HepG2 (cell line): ENCODE measurements around the gene ACTN3. TPM values are rescaled to one million over a fixed set of nuclear protein-coding genes. Genes with fewer than 3 reads are reported as not detected.

Experiments used
- HNF4A ChIP-seq: sonication (generic); formaldehyde crosslinking; IDR thresholded peaks from 2 replicates; pipeline ENCODE4 v1.4.0; 2020; ENCODE audit warnings: missing genetic modification reagents
- HNF4G ChIP-seq, 2 experiments: sonication (generic) in 1 of 2; formaldehyde crosslinking in 1 of 2; IDR thresholded peaks; 2 replicates each; pipeline versions ENCODE4 v1.4.0 to v1.6.1; 2011 to 2020; ENCODE audit warnings: borderline replicate concordance in 2 of 2, low read depth in 2 of 2, mild to moderate bottlenecking in 2 of 2, low read length in 1 of 2, missing genetic modification reagents in 1 of 2, moderate library complexity in 1 of 2
- HOXA7 ChIP-seq: sonication (generic); formaldehyde crosslinking; IDR thresholded peaks from 2 replicates; pipeline ENCODE4 v1.8.1; 2022; ENCODE audit warnings: mild to moderate bottlenecking, missing genetic modification reagents, moderate library complexity
- MED1 ChIP-seq: sonication (generic); formaldehyde crosslinking; IDR thresholded peaks from 2 replicates; pipeline ENCODE4 v1.4.0; 2020; ENCODE audit warnings: missing genetic modification reagents
- MXD4 ChIP-seq: IDR thresholded peaks from 2 replicates; pipeline ENCODE4 v1.6.1; 2016; ENCODE audit warnings: mild to moderate bottlenecking, missing biosample characterization, missing genetic modification reagents
- NR2F6 ChIP-seq, 2 experiments: IDR thresholded peaks; 2 replicates each; pipeline ENCODE4 v1.6.1; 2016; ENCODE audit warnings: antibody characterized with exemption in 1 of 2, mild to moderate bottlenecking in 1 of 2
- PHF8 ChIP-seq: sonication (generic); formaldehyde crosslinking; IDR thresholded peaks from 2 replicates; pipeline ENCODE4 v1.5.0; 2020; ENCODE audit warnings: missing genetic modification reagents
- ZBTB38 ChIP-seq: sonication (generic); formaldehyde crosslinking; IDR thresholded peaks from 2 replicates; pipeline ENCODE4 v1.5.1; 2020; ENCODE audit warnings: mild to moderate bottlenecking, missing genetic modification reagents
- ZBTB7A ChIP-seq: sonication (generic); formaldehyde crosslinking; IDR thresholded peaks from 2 replicates; pipeline ENCODE4 v1.8.0; 2022; ENCODE audit warnings: mild to moderate bottlenecking, missing genetic modification reagents
- ZNF230 ChIP-seq: sonication (generic); formaldehyde crosslinking; IDR thresholded peaks from 2 replicates; pipeline ENCODE4 v1.4.0; 2020; ENCODE audit warnings: mild to moderate bottlenecking, missing genetic modification reagents
- ZNF326 ChIP-seq: sonication (generic); formaldehyde crosslinking; IDR thresholded peaks from 2 replicates; pipeline ENCODE4 v1.4.0; 2020; ENCODE audit warnings: missing genetic modification reagents, borderline replicate concordance
- ZNF530 ChIP-seq: sonication (generic); formaldehyde crosslinking; IDR thresholded peaks from 2 replicates; pipeline ENCODE4 v1.5.0; 2020; ENCODE audit warnings: low read depth, mild to moderate bottlenecking, missing genetic modification reagents
- ZNF737 ChIP-seq: sonication (generic); formaldehyde crosslinking; IDR thresholded peaks from 2 replicates; pipeline ENCODE4 v1.5.0; 2020; ENCODE audit warnings: missing genetic modification reagents, mild to moderate bottlenecking, borderline replicate concordance
- ZNF782 ChIP-seq: sonication (generic); formaldehyde crosslinking; IDR thresholded peaks from 2 replicates; pipeline ENCODE4 v1.4.0; 2020; ENCODE audit warnings: missing genetic modification reagents, mild to moderate bottlenecking, borderline replicate concordance
- polyA plus RNA-seq, 8 experiments: library from polyadenylated mRNA; depleted of rRNA in 3 of 8; stranded (reverse) in 7 of 8; unstranded in 1 of 8; fragments of >200 nt; fragmentation: Illumina TruSeq in 4 of 8; extraction: Trizol in 4 of 8; gene quantifications; 2 replicates each; pipeline versions ENCODE4 v1.2.1 to v1.2.3, GENCODE V29; 2011 to 2016; ENCODE audit warnings: low read depth in 4 of 8, missing spikeins in 1 of 8, mixed read lengths in 1 of 8; ENCODE audit not compliant: insufficient read depth in 1 of 8
- total RNA-seq, 5 experiments: library from RNA; depleted of rRNA; stranded (reverse); fragments of >200 nt; fragmentation: Illumina TruSeq; extraction: Trizol; gene quantifications; 2 replicates each; pipeline ENCODE4 v1.2.3, GENCODE V29; 2016; ENCODE audit warnings: low read depth in 1 of 5
- TF ChIP-seq, protein P1 (sequence below), 2 experiments: sonication (generic) in 1 of 2; formaldehyde crosslinking in 1 of 2; IDR thresholded peaks; 2 replicates each; pipeline versions ENCODE4 v1.4.0 to v1.6.1; 2018 to 2020; ENCODE audit warnings: missing genetic modification reagents in 2 of 2, borderline replicate concordance in 1 of 2, low read depth in 1 of 2, mild to moderate bottlenecking in 1 of 2, missing biosample characterization in 1 of 2
- TF ChIP-seq, protein P2 (sequence below): sonication (generic); formaldehyde crosslinking; IDR thresholded peaks from 2 replicates; pipeline ENCODE4 v1.8.0; 2022; ENCODE audit warnings: mild to moderate bottlenecking, missing genetic modification reagents, moderate library complexity
- TF ChIP-seq, protein P3 (sequence below): sonication (generic); formaldehyde crosslinking; IDR thresholded peaks from 2 replicates; pipeline ENCODE4 v1.8.0; 2022; ENCODE audit warnings: low read depth, missing genetic modification reagents
- TF ChIP-seq, protein P4 (sequence below): sonication (generic); formaldehyde crosslinking; IDR thresholded peaks from 2 replicates; pipeline ENCODE4 v1.4.0; 2020; ENCODE audit warnings: missing genetic modification reagents

The ACTN3 gene
- total and polyA plus RNA-seq, 2 of the 13 experiments (the other 11 are each of a cell fraction or from before 2014, with no cell fraction given), result 0.04 to 0.09 TPM

DNA sequence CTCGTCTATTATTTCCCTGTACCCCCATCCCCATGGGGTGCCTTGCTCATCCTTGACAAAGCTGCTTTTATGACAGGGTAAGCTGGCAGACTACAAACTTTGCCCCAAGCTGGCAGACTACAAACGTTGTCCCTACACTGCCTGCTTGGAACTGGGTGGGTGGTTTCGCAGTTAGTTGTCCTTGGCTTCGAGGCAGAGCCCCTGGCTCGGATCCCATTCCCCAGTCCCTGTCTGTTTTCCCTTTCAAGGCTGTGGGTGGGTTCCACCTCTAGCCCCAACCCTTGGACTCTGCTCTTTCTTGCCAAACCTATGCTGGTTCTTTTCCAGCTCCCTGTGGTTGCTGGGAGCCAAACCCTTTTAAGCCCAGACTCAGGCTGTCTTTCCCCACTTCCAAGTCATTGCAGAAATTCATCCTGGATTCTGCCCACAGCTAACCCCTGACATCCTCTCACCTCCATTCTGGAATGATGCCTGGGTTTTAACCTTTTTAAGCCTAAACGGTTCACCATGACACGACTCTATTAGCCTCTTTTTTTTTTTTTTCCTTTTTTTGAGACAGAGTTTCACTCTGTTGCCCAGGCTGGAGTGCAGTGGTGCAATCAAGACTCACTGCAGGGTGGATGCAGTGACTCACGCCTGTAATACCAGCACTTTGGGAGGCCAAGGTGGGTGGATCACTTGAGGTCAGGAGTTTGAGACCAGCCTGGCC lies 60.6 kb downstream of the ACTN3 start (continued):
- TF ChIP-seq, protein P1, sequence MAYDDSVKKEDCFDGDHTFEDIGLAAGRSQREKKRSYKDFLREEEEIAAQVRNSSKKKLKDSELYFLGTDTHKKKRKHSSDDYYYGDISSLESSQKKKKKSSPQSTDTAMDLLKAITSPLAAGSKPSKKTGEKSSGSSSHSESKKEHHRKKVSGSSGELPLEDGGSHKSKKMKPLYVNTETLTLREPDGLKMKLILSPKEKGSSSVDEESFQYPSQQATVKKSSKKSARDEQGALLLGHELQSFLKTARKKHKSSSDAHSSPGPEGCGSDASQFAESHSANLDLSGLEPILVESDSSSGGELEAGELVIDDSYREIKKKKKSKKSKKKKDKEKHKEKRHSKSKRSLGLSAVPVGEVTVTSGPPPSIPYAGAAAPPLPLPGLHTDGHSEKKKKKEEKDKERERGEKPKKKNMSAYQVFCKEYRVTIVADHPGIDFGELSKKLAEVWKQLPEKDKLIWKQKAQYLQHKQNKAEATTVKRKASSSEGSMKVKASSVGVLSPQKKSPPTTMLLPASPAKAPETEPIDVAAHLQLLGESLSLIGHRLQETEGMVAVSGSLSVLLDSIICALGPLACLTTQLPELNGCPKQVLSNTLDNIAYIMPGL (CRISPR knock-in tag; IDR thresholded peaks at IDR 0.05; ENCODE audit: borderline replicate concordance in 1 of 2, low read depth in 1 of 2), result no peak; a peak in 1 of 4 replicates
- no peak for TF ChIP-seq ZNF230 (CRISPR knock-in tag)
- TF ChIP-seq MED1, result peak; percentile 53
- TF ChIP-seq HOXA7 (CRISPR knock-in tag), result no peak
- no peak for TF ChIP-seq PHF8 (CRISPR knock-in tag)
- TF ChIP-seq ZBTB7A (CRISPR knock-in tag), result peak; percentile 68; the same call in 1 of the 2 replicates
- TF ChIP-seq NR2F6 (IDR thresholded peaks at IDR 0.05), result peak; percentile 46; the same call in 1 of the 2 replicates
- no peak for TF ChIP-seq NR2F6 (CRISPR knock-in tag; IDR thresholded peaks at IDR 0.05)
- TF ChIP-seq ZNF782 (CRISPR knock-in tag), result no peak
- TF ChIP-seq, protein P2, sequence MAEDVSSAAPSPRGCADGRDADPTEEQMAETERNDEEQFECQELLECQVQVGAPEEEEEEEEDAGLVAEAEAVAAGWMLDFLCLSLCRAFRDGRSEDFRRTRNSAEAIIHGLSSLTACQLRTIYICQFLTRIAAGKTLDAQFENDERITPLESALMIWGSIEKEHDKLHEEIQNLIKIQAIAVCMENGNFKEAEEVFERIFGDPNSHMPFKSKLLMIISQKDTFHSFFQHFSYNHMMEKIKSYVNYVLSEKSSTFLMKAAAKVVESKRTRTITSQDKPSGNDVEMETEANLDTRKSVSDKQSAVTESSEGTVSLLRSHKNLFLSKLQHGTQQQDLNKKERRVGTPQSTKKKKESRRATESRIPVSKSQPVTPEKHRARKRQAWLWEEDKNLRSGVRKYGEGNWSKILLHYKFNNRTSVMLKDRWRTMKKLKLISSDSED (CRISPR knock-in tag), result no peak
- TF ChIP-seq, protein P3, sequence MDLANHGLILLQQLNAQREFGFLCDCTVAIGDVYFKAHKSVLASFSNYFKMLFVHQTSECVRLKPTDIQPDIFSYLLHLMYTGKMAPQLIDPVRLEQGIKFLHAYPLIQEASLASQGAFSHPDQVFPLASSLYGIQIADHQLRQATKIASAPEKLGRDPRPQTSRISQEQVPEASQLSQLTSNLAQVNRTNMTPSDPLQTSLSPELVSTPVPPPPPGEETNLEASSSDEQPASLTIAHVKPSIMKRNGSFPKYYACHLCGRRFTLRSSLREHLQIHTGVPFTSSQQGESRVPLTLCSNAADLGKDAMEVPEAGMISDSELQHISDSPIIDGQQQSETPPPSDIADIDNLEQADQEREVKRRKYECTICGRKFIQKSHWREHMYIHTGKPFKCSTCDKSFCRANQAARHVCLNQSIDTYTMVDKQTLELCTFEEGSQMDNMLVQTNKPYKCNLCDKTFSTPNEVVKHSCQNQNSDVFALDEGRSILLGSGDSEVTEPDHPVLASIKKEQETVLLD (CRISPR knock-in tag), result no peak
- no peak for TF ChIP-seq ZNF530 (CRISPR knock-in tag)
- TF ChIP-seq ZNF326 (CRISPR knock-in tag), result no peak
- TF ChIP-seq HNF4A, result peak; percentile 93
- no peak for TF ChIP-seq ZBTB38
- TF ChIP-seq, protein P4, sequence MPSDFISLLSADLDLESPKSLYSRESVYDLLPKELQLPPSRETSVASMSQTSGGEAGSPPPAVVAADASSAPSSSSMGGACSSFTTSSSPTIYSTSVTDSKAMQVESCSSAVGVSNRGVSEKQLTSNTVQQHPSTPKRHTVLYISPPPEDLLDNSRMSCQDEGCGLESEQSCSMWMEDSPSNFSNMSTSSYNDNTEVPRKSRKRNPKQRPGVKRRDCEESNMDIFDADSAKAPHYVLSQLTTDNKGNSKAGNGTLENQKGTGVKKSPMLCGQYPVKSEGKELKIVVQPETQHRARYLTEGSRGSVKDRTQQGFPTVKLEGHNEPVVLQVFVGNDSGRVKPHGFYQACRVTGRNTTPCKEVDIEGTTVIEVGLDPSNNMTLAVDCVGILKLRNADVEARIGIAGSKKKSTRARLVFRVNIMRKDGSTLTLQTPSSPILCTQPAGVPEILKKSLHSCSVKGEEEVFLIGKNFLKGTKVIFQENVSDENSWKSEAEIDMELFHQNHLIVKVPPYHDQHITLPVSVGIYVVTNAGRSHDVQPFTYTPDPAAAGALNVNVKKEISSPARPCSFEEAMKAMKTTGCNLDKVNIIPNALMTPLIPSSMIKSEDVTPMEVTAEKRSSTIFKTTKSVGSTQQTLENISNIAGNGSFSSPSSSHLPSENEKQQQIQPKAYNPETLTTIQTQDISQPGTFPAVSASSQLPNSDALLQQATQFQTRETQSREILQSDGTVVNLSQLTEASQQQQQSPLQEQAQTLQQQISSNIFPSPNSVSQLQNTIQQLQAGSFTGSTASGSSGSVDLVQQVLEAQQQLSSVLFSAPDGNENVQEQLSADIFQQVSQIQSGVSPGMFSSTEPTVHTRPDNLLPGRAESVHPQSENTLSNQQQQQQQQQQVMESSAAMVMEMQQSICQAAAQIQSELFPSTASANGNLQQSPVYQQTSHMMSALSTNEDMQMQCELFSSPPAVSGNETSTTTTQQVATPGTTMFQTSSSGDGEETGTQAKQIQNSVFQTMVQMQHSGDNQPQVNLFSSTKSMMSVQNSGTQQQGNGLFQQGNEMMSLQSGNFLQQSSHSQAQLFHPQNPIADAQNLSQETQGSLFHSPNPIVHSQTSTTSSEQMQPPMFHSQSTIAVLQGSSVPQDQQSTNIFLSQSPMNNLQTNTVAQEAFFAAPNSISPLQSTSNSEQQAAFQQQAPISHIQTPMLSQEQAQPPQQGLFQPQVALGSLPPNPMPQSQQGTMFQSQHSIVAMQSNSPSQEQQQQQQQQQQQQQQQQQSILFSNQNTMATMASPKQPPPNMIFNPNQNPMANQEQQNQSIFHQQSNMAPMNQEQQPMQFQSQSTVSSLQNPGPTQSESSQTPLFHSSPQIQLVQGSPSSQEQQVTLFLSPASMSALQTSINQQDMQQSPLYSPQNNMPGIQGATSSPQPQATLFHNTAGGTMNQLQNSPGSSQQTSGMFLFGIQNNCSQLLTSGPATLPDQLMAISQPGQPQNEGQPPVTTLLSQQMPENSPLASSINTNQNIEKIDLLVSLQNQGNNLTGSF (CRISPR knock-in tag), result no peak
- no peak for TF ChIP-seq ZNF737
- TF ChIP-seq MXD4 (CRISPR knock-in tag), result no peak
- peak; percentile 70 for TF ChIP-seq HNF4G (IDR thresholded peaks at IDR 0.05; ENCODE audit: borderline replicate concordance, low read depth, low read length)
- 0 out of 2 replicates have a peak, but pooled peaks have one; percentile 38 for TF ChIP-seq HNF4G (CRISPR knock-in tag; IDR thresholded peaks at IDR 0.05; ENCODE audit: borderline replicate concordance, low read depth)
